Measurements from ENCODE around the gene CCDC167.
"Not testable (repeated sequence)": the region's sequence is repeated elsewhere in the genome, so short reads cannot be mapped to it uniquely, and the experiment has no call there.

CCDC167 gene

DNA sequence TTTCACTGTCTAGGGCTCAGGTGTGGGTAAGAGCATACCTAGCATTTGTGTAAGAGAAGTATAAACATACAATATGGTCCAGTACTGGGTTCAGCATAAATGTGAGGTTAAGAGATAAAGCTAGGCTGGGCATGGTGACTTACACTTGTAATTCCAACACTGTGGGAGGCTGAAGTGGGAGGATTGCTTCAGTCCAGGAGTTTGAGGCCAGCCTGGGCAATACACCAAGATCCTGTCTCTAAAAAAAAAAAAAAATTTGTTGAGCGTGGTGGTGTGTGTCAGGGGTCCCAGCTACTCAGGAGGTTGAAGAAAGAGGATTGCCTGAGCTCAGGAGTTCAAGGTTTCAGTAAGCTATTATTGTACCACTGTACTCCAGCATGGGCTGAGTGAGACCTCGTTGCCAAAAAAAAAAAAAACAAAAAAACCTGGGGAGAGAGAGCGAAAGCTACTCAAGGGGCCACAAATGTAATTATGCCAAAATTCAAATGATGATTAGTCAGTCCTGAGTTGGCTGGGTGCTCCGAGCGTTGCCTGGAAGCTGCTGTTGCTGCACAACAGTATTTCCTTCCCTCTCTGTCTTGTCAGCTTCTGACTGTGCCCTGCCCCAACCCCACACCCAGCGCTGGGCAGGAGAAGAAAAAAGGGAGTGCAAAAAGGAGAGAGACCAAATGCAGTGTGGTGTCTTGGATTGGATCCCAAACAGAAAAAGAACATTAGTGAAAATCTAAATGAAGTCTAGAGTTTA, 42.7 kb downstream of the CCDC167 start:
- Mint-ChIP-seq H3K4me3 (no peak overlapping the region), H3K4me1 (ENCODE audit: low read depth) (peaks cover 11% of the 10 kb centered on the region), H3K36me3 (ENCODE audit: low read depth) (peaks cover 83% of the 10 kb centered on the region), H3K27me3 (no peaks in the 10 kb centered on the region), H3K9me3 (no peaks in the 10 kb centered on the region), H3K27ac (no peak overlapping the region)

DNA sequence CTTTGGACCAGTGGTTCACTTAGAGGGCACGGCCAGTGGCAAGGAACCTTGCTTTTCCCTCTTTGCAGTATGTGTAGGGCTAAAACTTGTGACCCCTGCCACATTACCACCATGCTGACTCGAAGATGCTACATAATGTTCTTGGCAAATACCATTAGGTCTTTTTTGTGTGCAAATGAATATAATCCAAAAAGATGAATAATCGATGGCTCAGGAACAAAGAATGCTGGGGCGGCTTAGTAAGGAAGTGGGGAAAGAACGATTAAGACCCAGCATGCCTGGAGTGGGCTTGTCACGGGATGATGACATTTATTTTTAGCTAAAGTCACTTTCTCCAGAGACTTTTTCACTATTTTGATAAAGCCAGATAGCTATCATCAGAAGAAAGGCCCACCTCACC, 43.6 kb downstream of the CCDC167 start:
- Mint-ChIP-seq H3K36me3 (ENCODE audit: low read depth) (peaks cover 81% of the 10 kb centered on the region), H3K27me3 (no peaks in the 10 kb centered on the region), H3K9me3 (no peaks in the 10 kb centered on the region), H3K4me3 (no peak overlapping the region), H3K4me1 (ENCODE audit: low read depth) (peaks cover 18% of the 10 kb centered on the region), H3K27ac (peak overlapping the region; percentile 9)

DNA sequence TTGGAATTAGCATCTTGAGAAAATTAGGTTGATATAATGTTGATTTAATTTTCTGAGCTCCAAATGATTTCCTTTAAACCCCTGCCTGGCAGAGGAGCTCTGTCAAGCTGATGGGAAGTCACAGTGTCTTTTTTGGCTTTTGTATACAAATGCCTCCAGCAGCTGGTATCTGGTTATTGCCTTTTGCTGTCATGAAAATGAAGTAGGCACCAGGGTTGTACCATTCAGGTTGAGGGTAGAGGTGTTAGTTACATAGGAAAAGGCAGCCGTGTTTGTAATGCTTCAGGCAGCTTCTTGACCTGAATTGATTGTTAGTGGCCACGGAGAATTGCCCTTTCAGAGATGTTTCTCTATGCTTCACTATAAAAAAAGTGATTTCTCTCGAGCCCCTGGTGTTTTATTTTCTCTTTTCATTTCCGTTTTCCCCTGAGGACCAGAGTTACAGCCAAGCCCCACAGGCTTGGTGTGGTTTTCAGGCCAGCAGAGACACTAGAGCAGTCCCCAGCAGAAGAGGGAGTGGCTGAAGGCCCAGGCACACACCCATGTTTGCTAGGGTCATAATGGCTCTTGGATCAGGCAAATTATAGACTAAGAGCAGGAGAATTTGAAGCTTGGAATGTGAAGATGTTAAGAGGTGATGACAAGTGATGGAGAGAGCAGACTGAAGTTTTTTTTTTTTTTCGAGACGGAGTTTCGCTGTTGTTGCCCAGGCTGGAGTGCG, 45.1 kb downstream of the CCDC167 start:
- Mint-ChIP-seq H3K4me3 (no peak overlapping the region), H3K27ac (peak overlapping the region; percentile 28), H3K27me3 (no peaks in the 10 kb centered on the region), H3K4me1 (ENCODE audit: low read depth) (peaks cover 18% of the 10 kb centered on the region), H3K9me3 (no peaks in the 10 kb centered on the region), H3K36me3 (ENCODE audit: low read depth) (peaks cover 82% of the 10 kb centered on the region)

GRCh38 chr6:37452522-37452921, 47.2 kb downstream of the CCDC167 start:
- H3K9me3 Mint-ChIP-seq, result no peaks in the 10 kb centered on the region
- H3K4me1 Mint-ChIP-seq (ENCODE audit: low read depth), result peaks cover 18% of the 10 kb centered on the region
- peak overlapping the region; percentile 88 for H3K27ac Mint-ChIP-seq
- H3K27me3 Mint-ChIP-seq, result no peaks in the 10 kb centered on the region
- no peak overlapping the region for H3K4me3 Mint-ChIP-seq
- peaks cover 74% of the 10 kb centered on the region for H3K36me3 Mint-ChIP-seq (ENCODE audit: low read depth)

DNA sequence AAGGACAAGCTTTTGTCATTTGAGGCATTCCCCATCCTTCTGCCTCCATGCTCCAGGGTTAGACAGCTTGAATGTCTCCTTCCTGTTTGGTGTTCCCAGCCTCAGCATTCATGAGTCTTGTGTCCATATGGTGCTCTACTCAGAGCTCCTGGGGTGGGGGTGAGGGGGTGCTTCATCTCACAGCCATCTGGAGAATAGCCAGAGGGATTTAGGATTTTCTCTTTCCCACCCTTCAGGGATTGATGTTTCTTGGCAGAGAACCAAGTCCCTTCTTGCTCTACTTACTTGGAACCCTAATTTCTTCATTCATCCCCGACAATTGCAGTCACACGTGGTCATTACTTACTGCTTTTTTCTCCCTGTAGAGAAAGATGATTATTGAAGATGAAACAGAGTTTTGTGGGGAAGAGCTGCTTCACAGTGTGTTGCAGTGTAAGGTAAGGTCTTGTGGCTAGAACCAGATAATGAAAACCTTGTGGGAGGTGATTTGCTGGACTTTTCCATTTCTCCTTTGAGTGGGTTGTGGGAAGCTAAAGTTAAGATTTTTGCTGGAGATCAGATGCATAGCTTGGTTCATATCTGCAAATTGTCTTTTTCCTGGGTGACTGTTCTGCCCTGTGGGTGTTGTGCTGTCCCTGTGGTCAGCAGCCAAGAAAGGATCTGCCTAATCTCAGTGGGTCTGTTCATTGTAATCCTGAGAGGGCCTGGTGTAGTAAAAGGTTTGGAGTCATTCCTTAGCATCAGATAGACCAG, 48.1 kb downstream of the CCDC167 start:
- no peaks in the 10 kb centered on the region for H3K9me3 Mint-ChIP-seq
- no peak overlapping the region for H3K4me3 Mint-ChIP-seq
- peak overlapping the region; percentile 74 for H3K27ac Mint-ChIP-seq
- peaks cover 74% of the 10 kb centered on the region for H3K36me3 Mint-ChIP-seq (ENCODE audit: low read depth)
- peaks cover 18% of the 10 kb centered on the region for H3K4me1 Mint-ChIP-seq (ENCODE audit: low read depth)
- no peaks in the 10 kb centered on the region for H3K27me3 Mint-ChIP-seq

- Mint-ChIP-seq H3K27ac (no peak overlapping the region), H3K4me1 (ENCODE audit: low read depth) (peaks cover 18% of the 10 kb centered on the region), H3K4me3 (no peak overlapping the region), H3K27me3 (no peaks in the 10 kb centered on the region), H3K36me3 (ENCODE audit: low read depth) (peaks cover 74% of the 10 kb centered on the region), H3K9me3 (no peaks in the 10 kb centered on the region)
Measured at GRCh38 chr6:37449984-37450383, 49.7 kb downstream of the CCDC167 start.

DNA sequence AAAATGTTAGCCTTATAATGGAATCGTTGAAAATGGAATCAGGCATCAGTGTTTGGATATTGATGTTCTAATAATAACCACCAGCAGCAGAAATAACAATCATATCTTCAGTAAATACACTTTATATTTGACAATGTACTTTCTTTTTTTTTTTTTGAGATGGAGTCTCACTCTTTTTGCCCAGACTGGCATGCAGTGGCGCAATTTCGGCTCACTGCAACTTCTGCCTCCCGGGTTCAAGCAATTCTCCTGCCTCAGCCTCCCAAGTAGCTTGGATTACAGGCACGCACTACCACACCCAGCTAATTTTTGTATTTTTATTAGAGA, 56.5 kb downstream of the CCDC167 start:
- peak overlapping the region; percentile 58 for H3K4me3 Mint-ChIP-seq

GRCh38 chr6:37442416-37443215, 57.1 kb downstream of the CCDC167 start:
- peaks cover 21% of the 10 kb centered on the region for H3K4me1 Mint-ChIP-seq (ENCODE audit: low read depth)
- peak overlapping the region; percentile 74 for H3K4me3 Mint-ChIP-seq
- H3K27me3 Mint-ChIP-seq, result no peaks in the 10 kb centered on the region
- H3K9me3 Mint-ChIP-seq, result no peaks in the 10 kb centered on the region
- H3K36me3 Mint-ChIP-seq (ENCODE audit: low read depth), result peaks cover 62% of the 10 kb centered on the region
- H3K27ac Mint-ChIP-seq, result peak overlapping the region; percentile 83

More for the DNA sequence above, 56.5 kb downstream of the CCDC167 start:
- H3K27me3 Mint-ChIP-seq, H3K9me3 Mint-ChIP-seq: not testable (repeated sequence)
- peaks cover 59% of the 10 kb centered on the region for H3K36me3 Mint-ChIP-seq (ENCODE audit: low read depth)
- peak overlapping the region; percentile 37 for H3K27ac Mint-ChIP-seq
- H3K4me1 Mint-ChIP-seq (ENCODE audit: low read depth), result peaks cover 17% of the 10 kb centered on the region

DNA sequence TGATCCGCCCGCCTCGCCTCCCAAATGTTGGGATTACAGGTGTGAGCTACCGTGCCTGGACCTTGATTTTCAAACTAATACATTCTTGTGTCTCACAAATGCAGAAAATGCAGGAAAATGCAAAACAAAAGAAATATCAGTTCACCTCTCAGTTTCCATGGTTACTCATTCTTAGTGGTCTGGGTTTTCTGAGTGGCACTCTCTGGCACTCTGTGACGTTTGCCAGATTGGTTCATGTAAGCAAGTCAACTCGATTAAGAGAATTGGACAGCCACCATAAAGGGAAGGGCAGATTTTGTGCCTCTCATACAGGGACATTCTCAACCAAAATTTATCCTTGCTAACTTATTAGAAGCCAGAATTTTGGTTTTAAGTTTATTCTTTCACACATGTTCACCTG, 58.0 kb downstream of the CCDC167 start:
- peaks cover 24% of the 10 kb centered on the region for H3K4me1 Mint-ChIP-seq (ENCODE audit: low read depth)
- H3K4me3 Mint-ChIP-seq, result no peak overlapping the region
- no peak overlapping the region for H3K27ac Mint-ChIP-seq
- H3K36me3 Mint-ChIP-seq (ENCODE audit: low read depth), result peaks cover 59% of the 10 kb centered on the region
- no peaks in the 10 kb centered on the region for H3K27me3 Mint-ChIP-seq
- no peaks in the 10 kb centered on the region for H3K9me3 Mint-ChIP-seq

GRCh38 chr6:37438930-37439329, 60.8 kb downstream of the CCDC167 start:
- peaks cover 45% of the 10 kb centered on the region for H3K36me3 Mint-ChIP-seq (ENCODE audit: low read depth)
- peaks cover 51% of the 10 kb centered on the region for H3K4me1 Mint-ChIP-seq (ENCODE audit: low read depth)
- H3K9me3 Mint-ChIP-seq, result no peaks in the 10 kb centered on the region
- H3K27ac Mint-ChIP-seq, result no peak overlapping the region
- H3K4me3 Mint-ChIP-seq, result no peak overlapping the region
- no peaks in the 10 kb centered on the region for H3K27me3 Mint-ChIP-seq

GRCh38 chr6:37435816-37436215, 63.9 kb downstream of the CCDC167 start:
- Mint-ChIP-seq H3K9me3 (no peaks in the 10 kb centered on the region), H3K4me1 (ENCODE audit: low read depth) (peaks cover 43% of the 10 kb centered on the region), H3K27me3 (no peaks in the 10 kb centered on the region), H3K27ac (peak overlapping the region; percentile 32), H3K36me3 (ENCODE audit: low read depth) (peaks cover 32% of the 10 kb centered on the region), H3K4me3 (peak overlapping the region; percentile 22)

DNA sequence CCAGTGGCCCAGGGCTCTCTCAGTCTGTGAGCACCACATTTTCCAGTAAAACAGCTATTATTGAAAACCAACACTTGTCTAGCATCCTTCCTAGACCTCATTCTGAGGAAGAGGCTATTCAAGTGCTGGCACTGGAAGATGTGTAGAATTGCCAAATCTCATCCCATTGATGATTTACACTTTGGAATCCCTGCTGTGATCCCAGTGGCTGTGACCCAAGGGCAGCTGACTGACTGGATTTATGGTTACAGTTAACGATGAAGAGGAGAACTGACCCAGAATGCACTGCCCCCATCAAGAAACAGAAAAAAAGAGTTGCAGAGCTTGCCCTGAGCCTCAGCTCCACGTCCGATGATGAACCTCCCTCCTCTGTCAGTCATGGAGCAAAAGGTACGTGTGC, 64.3 kb downstream of the CCDC167 start:
- Mint-ChIP-seq H3K27ac (peak overlapping the region; percentile 32), H3K27me3 (no peaks in the 10 kb centered on the region), H3K36me3 (ENCODE audit: low read depth) (peaks cover 32% of the 10 kb centered on the region), H3K9me3 (no peaks in the 10 kb centered on the region), H3K4me1 (ENCODE audit: low read depth) (peaks cover 43% of the 10 kb centered on the region), H3K4me3 (peak overlapping the region; percentile 22)

- peaks cover 23% of the 10 kb centered on the region for H3K36me3 Mint-ChIP-seq (ENCODE audit: low read depth)
- H3K4me3 Mint-ChIP-seq, result peak overlapping the region; percentile 96
- no peaks in the 10 kb centered on the region for H3K9me3 Mint-ChIP-seq
- peaks cover 43% of the 10 kb centered on the region for H3K4me1 Mint-ChIP-seq (ENCODE audit: low read depth)
- peak overlapping the region; percentile 97 for H3K27ac Mint-ChIP-seq
- H3K27me3 Mint-ChIP-seq, result peaks cover 4% of the 10 kb centered on the region
Measured at GRCh38 chr6:37433657-37434271, 65.9 kb downstream of the CCDC167 start.
